Left lung (tissue), 10 donors: Measurements from ENCODE around the gene MTOR. TPM values are rescaled to one million over a fixed set of nuclear protein-coding genes. Genes with fewer than 3 reads are reported as not detected.

Source experiments
- ATAC-seq: fragments of 200-7000 bp; cut with Tn5 transposase; one replicate; pipeline ENCODE4 v1.9.1; 2020; ENCODE audit warnings: moderate library complexity
- DNase-seq, 4 donors: peaks; one replicate each; pipeline ENCODE4 v3.0.0-alpha.2; 2013 to 2020
- H3K27ac ChIP-seq, 2 donors: fragments of 200-600 bp; sonication (generic) in 1 of 2; one replicate each; pipeline versions ENCODE4 v1.5.0 to v1.8.0; 2020 to 2021
- H3K27me3 ChIP-seq, 2 donors: fragments of 200-600 bp; sonication (generic) in 1 of 2; one replicate each; pipeline versions ENCODE4 v1.5.0 to v1.8.0; 2020 to 2021
- H3K36me3 ChIP-seq, 2 donors: fragments of 200-600 bp; sonication (generic) in 1 of 2; one replicate each; pipeline versions ENCODE4 v1.5.0 to v1.8.0; 2020 to 2021
- H3K4me1 ChIP-seq, 2 donors: fragments of 200-600 bp; one replicate each; pipeline ENCODE4 v1.8.0; 2021
- H3K4me3 ChIP-seq, 2 donors: fragments of 200-600 bp; sonication (generic) in 1 of 2; one replicate each; pipeline versions ENCODE4 v1.5.0 to v1.8.0; 2020 to 2021; ENCODE audit warnings: mild to moderate bottlenecking in 1 of 2
- H3K9me3 ChIP-seq, 2 donors: fragments of 200-600 bp; sonication (generic) in 1 of 2; one replicate each; pipeline versions ENCODE4 v1.5.0 to v1.8.0; 2020 to 2021
- CTCF ChIP-seq, 2 donors: fragments of 200-600 bp; sonication (generic) in 1 of 2; IDR thresholded peaks; one replicate each; pipeline versions ENCODE4 v1.5.0 to v1.8.0; 2021; ENCODE audit warnings: antibody characterized with exemption in 2 of 2
- intact Hi-C, 2 donors: fragments of 100-400 bp; cut with DNase I; formaldehyde crosslinking; loops; one replicate each; pipeline versions ENCODE4 v1.11.2 to v1.14.2; 2022
- polyA plus RNA-seq, 6 donors: library from polyadenylated mRNA; unstranded; fragments of 120-200 nt; gene quantifications; one replicate each; pipeline ENCODE4 v1.2.1, GENCODE V29; 2013; ENCODE audit not compliant: insufficient read length in 6 of 6
- total RNA-seq, 2 donors: library from RNA; stranded (reverse); fragmentation: NEBNext Ultra II Directional; extraction: Animal tissue kit (Norgen Biotek cat#: 25700); gene quantifications; one replicate each; pipeline ENCODE4 v1.2.1, GENCODE V29; 2021
- donor health status: DM: no; HTN: yes; CAD: no.
- donor health status: DM: no; HTN: no; CAD: no.

Gene MTOR
- total and polyA plus RNA-seq, 8 donors, result 38.0 to 45.4 (median 39.9) TPM

- ATAC-seq, result no peak
- DNase-seq, result no peak
- Histone ChIP-seq H3K4me3 (no peak overlapping the region), H3K27ac (no peak overlapping the region), H3K9me3 (no peaks in the 10 kb centered on the region), H3K4me1 (peaks cover 4 to 7% of the 10 kb centered on the region in 2 donors), H3K36me3 (peaks cover 0 to 96% of the 10 kb centered on the region in 2 donors), H3K27me3 (no peaks in the 10 kb centered on the region)
- intact Hi-C loops, result no loop called here
- no peak for TF ChIP-seq CTCF (IDR thresholded peaks at IDR 0.05)
Measured at GRCh38 chr1:11143907-11144306, 118.4 kb downstream of the MTOR start.

GRCh38 chr1:11143401-11143800, 119.0 kb downstream of the MTOR start:
- Histone ChIP-seq H3K4me3 (no peak overlapping the region), H3K9me3 (no peaks in the 10 kb centered on the region), H3K4me1 (peaks cover 4 to 7% of the 10 kb centered on the region in 2 donors), H3K36me3 (peaks cover 0 to 96% of the 10 kb centered on the region in 2 donors), H3K27ac (no peak overlapping the region), H3K27me3 (no peaks in the 10 kb centered on the region)
- TF ChIP-seq CTCF (IDR thresholded peaks at IDR 0.05), result no peak
- DNase-seq, result no peak
- no peak for ATAC-seq
- intact Hi-C loops, result no loop called here

- Histone ChIP-seq H3K4me3 (no peak overlapping the region), H3K36me3 (peaks cover 0 to 96% of the 10 kb centered on the region in 2 donors), H3K27me3 (no peaks in the 10 kb centered on the region), H3K9me3 (no peaks in the 10 kb centered on the region), H3K27ac (no peak overlapping the region), H3K4me1 (peaks cover 4 to 7% of the 10 kb centered on the region in 2 donors)
- intact Hi-C loops, result no loop called here
- no peak for TF ChIP-seq CTCF (IDR thresholded peaks at IDR 0.05)
- DNase-seq, result peak in 2 of 4 donors; percentile 59 to 65
- peak; percentile 57 for ATAC-seq
Measured at GRCh38 chr1:11142618-11143391, 119.5 kb downstream of the MTOR start.

GRCh38 chr1:11138952-11139351, 123.4 kb downstream of the MTOR start:
- intact Hi-C loops, result no loop called here
- no peak for DNase-seq
- no peaks in the 10 kb centered on the region for H3K9me3 ChIP-seq
- TF ChIP-seq CTCF (IDR thresholded peaks at IDR 0.05), result no peak
- H3K27me3 ChIP-seq, result no peaks in the 10 kb centered on the region
- H3K36me3 ChIP-seq, result peaks cover 0 to 96% of the 10 kb centered on the region in 2 donors
- peak; percentile 32 for ATAC-seq
- no peak overlapping the region for H3K27ac ChIP-seq
- no peak overlapping the region for H3K4me3 ChIP-seq
- no peaks in the 10 kb centered on the region for H3K4me1 ChIP-seq

GRCh38 chr1:11138029-11138428, 124.3 kb downstream of the MTOR start:
- no peak overlapping the region for H3K27ac ChIP-seq
- intact Hi-C loops, result no loop called here

More at GRCh38 chr1:11138029-11138428, 124.3 kb downstream of the MTOR start:
- Histone ChIP-seq H3K27me3 (no peaks in the 10 kb centered on the region), H3K4me3 (no peak overlapping the region), H3K36me3 (peaks cover 0 to 96% of the 10 kb centered on the region in 2 donors), H3K4me1 (no peaks in the 10 kb centered on the region), H3K9me3 (no peaks in the 10 kb centered on the region)
- ATAC-seq (no peak), DNase-seq (no peak)
- TF ChIP-seq CTCF (IDR thresholded peaks at IDR 0.05), result no peak
